CD4-positive, alpha-beta T cell treated with Interleukin-4 for 1 hour (primary cell): Measurements from ENCODE around the gene KLK10.

Experiments
- DNase-seq, 2 donors: peaks; one replicate each; pipeline ENCODE4 v3.0.0-alpha.2; 2020 to 2022

The KLK10 gene

GRCh38 chr19:51019544-51019925, at the start of gene KLK10:
Gene KLK10 (minus strand): TSS chr19:51019709. CDS start chr19:51019130, 579 bp downstream.
- no peak for DNase-seq

DNA sequence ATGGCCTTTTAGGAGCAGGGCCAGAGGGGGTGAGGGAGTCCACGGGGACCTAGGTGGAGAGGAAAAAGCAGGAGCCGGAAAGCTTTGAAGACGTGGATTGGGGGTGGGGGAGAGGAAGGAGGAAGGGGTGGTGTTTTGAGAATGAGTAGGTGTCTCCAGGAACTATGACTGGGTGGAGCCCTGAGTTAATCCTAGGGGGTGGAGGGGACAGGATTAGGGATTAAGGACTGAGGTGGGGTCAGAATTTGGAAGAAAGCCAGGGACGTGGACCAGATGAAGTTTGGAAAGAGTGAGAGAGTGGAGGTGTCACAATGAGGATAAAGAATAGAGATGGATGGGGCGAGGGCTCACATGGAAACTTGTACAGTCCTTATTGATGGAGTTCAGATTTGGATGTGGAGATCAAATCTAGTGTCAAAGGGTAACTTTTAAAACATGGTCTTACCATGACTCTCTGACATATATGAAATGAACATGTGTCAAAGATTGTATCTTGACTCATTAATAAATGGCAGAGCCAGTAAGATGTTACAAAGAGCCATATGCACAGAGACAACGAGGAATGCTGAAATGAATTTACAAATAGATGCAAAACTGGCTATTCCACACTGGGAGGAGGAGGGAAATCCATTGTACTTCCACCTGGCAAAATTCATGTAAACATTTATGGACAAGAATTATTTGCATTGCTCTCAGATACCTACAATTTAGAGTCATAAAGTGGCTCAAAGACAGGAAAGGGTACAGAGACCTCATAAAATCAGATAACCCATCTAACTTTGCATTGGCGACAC, 47.1 kb upstream of the KLK10 start:
- DNase-seq, result no peak

GRCh38 chr19:51065221-51065960, 45.9 kb upstream of the KLK10 start:
- no peak for DNase-seq

DNA sequence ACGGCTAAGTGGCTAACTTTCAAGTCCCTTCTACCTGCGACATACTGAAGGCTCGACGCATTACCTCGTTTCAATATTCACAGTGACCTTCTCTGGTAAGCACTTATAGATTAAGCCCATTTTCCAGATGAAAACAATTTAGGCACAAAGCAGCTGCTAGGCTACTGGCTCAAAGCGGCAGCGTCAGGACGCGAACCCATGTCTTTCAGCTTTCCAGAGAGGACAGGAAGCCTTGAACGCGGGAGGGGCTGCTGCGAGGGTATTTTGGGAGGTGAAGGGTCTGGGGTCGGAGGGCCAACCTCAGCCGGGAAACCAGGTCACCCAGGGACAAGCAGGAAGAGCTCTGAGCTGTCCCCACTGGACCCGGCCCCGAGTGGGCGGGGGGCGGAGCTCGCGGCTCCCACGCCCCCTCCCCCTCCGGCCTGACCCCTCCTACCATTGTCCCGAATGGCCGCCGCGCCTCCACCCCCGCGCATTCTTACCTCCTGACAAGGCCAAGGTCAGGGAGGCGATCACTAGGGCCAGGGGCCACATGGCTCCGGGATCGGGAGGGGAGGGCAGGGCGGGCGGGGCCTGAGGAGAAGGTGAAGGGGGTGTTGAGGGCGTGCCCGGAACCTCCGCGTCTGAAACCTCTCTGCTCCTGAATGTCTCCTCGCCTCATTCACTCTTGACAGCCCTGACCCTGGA, 45.2 kb upstream of the KLK10 start, which contains the start of gene KLK13:
TSS of gene KLK13 (minus strand) at position 559 of the 687 bp plus-strand sequence. CDS start at position 534, 25 bp downstream.
- DNase-seq, result no peak

DNA sequence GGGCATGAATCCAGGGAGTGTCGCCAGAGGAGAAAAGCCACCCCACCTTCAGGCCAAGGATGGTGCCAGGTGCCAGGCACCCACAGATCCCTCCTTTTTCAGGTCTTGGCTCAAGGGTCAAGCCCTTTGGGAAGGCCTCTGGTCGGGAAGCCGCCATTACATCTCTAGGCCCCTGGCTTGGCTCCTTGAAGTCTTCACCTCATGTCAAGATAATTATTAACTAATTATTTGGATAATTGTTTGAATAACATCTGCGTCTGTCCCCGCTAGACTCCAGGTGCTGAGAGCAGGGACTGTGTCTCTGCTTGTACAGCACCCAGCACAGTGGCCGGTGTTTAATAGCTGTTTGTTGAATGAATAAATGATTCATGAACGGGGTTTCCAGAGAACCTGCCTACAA, 44.2 kb upstream of the KLK10 start:
- DNase-seq, result no peak

DNA sequence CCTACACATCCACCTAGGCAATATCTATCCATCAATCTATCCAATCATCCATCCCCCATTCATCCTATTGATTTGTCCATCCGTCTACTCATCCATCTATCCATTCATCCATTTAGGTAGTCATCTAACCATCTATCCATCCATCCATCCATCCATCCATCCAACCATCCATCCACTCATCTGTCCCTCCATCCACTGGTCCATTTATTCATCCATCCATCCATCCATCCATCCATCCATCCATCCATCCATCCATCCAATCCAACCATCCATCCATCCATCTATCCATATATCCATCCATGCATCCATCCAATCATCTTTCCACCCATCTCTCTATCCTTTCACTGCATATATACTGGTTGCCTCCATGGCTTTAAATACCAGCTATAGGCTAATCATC, 41.5 kb upstream of the KLK10 start:
- no peak for DNase-seq

- DNase-seq, result no peak
Measured at GRCh38 chr19:51060336-51060735, 40.8 kb upstream of the KLK10 start.

DNA sequence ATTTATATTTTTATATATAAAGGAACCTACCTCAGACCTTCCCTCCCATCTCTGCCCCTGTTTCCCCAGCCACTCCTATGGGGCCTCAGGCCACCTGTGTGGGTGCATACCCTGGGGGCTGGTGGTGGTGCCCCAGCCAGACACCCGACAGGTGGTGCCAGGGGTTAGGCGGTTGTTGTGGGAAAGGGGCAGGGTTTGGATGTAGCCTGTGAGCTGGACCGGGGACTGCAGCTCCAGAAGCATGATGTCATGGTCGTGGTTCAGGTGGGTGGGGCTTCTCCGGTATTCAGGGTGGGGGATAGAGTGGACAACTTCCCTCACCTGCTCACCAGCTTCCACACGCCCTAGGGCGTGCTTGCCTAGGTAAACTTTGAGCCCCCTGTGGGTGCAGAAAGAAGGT, 40.2 kb upstream of the KLK10 start:
- no peak for DNase-seq

DNA sequence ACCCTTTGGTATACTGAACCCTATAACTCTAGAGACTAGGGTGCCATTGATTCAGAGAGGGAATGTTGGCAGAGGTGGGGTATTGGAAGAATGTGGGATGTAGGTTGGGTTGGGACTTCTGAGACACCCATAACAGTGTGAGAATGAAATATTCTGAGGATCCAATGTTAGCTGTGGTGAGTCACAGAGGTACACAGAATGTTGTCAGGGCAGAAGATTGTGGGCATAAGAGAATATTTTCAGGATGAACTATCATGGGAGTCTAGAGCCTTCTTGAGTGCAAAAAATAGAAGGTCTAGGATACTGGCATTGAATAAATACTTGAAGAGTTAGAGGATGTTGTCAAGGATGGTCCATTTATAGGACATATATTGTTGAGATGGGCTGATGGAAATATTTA, 36.4 kb upstream of the KLK10 start:
- no peak for DNase-seq

DNA sequence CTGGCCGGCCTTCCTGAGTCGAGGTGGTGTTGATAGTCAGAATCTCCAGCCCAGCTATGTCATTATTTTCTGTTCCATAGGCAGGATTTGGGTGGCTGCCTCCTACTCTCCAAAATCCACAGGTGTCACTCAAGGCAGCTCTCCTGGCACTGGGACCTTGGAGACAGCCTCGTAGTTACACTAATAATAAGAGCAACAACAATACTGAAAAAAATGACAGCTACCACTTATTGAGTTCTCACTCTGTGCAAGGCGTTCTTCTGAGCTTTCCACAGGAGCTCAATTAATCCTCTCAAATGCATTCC, 27.5 kb upstream of the KLK10 start:
- no peak for DNase-seq

DNA sequence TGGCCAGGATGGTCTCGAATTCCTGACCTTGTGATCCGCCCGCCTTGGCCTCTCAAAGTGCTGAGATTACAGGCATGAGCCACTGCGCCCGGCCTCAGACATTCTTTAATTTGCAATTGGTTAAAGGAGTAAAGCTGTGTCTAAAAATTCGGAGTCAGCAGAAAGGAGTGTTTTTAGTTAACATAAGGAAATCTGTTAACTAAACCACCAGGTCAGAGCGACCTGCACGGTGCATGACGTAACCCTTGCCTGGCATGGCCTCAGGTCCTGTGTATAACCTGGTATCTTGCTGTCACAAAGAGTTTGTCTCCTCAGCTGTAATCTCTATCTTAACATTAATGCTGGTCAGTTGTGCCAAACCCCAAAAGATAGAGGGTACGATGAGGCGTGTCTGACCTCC, 24.8 kb upstream of the KLK10 start:
- no peak for DNase-seq

DNA sequence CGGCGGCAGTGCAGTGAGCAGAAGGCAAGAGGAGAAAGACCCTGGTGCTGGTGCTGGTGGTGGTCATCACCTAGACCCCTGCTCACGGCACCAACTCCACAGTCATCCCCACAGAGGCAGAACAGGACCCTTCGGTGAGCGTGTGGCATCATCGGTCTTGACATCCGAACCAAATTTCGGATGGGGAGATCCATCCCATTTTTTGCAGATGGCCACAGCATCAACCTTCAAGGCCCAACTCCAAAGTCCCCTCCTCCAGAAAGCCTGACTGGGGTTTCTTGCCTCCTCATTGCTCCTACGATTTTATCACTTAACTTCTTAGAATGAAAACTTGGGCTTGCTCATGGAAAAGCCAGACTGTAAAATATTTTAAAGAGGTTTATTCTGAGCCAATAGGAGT, 24.0 kb upstream of the KLK10 start:
- DNase-seq, result no peak

GRCh38 chr19:51040151-51040550, 20.6 kb upstream of the KLK10 start:
- no peak for DNase-seq

- DNase-seq, result no peak
Measured at GRCh38 chr19:51036519-51036918, 17.0 kb upstream of the KLK10 start.

GRCh38 chr19:51034704-51035103, 15.2 kb upstream of the KLK10 start, which contains the start of gene KLK12:
Gene KLK12 (minus strand): TSS chr19:51035002. CDS start chr19:51034621, 381 bp downstream.
- DNase-seq, result no peak

DNA sequence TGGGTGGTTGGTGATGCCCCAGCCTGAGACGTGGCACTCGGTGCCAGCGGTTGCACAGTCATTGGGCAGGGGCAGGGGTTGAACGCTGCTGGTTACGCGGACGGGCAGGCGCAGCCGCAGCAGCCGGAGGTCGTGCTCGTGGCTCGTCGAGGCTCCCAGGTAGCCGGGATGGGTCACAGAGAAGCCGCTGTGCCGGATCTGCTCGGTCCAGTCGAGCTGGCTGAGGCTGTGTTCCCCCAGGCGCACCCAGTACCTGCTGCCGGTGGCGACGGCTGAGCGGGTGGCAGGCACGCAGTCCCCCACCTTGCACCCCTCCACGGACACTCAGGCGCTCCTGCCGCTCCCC, 12.3 kb upstream of the KLK10 start:
- no peak for DNase-seq

DNA sequence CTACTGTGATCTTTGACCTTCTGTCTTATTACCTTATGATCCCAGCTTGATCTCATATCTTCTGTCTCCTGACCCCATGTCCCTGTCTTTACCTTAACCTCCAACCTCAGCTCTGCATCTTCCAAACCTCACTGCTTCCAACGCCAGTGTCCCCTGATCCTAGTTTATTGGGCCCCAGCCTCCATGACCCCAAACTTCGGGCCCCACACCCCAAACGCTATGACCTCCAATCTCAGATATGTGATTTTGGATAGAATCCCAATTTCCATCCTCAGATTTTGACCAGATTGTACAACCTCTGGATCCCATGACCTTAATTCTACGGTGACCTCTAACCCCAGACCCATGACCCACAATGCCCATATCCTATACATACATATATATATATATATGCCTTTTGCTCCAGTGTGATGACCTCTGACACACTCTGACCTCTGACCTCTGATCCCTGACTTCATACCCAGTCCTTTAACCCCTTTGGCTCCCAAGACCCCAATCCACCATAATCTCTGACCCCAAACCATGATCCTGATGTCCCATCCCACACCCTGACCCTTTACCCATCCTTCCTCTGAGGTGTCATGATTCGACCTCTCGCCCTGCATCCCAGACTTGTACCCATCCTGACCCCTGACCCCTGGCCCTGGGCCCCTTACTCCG, 11.8 kb upstream of the KLK10 start:
- DNase-seq, result no peak

DNA sequence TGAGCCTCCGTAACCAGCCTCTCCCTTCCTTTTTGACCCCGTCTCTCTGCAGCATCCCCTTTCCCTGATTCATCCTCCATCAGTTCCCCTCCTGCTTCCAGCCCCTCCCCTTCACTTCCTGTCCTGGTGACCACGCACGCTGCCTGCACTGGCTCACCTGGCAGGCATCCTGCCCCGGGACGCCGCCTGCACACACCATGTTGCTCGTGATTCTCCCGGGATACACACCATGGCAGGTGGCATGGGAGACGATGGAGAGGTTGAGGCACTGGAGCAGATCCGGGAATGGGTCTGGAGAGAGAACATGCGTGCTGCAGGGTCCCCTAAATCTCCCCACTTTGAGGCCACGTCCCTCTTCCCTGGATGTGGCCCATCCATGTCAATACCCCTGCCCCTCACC, 11.1 kb upstream of the KLK10 start:
- no peak for DNase-seq

- DNase-seq, result no peak
Measured at GRCh38 chr19:51029718-51030117, 10.2 kb upstream of the KLK10 start.

GRCh38 chr19:51027873-51028272, 8.4 kb upstream of the KLK10 start:
- DNase-seq, result no peak

- DNase-seq, result no peak
Measured at GRCh38 chr19:51027126-51027806, 7.8 kb upstream of the KLK10 start.

DNA sequence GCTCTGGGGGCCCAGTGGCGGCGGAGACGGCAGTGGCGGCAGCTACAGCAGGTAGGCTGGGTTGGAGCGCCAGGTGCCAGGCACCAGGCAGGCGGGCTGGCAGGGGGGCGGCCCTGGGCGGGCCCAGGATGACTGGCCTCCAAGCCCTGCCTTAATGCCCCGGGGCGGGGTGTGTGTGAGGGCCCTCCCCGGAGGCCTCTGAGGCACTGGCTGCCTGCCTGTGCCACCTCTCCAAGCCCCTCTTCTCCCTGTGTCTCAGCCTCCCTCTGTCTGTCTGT, 7.0 kb upstream of the KLK10 start, which contains the start of gene KLK11:
TSS of gene KLK11 (minus strand) at position 63 of the 278 bp plus-strand sequence. CDS start 985 bp downstream, outside the sequence.
- no peak for DNase-seq
